Smooth muscle cell (in vitro differentiated cells): ENCODE results near the gene CFAP100. TPM values are rescaled to one million over a fixed set of nuclear protein-coding genes. Genes with fewer than 3 reads are reported as not detected.

Source experiments
- DNase-seq: peaks from one replicate; lab custom pipeline; 2025; ENCODE audit not compliant: unreplicated experiment; lab: John Stamatoyannopoulos, UW
- H2AFZ ChIP-seq: fragments of 200-600 bp; sonication (generic); 2 replicates; pipeline ENCODE4 v1.6.0; 2016; ENCODE audit warnings: antibody characterized with exemption, low read depth, mild to moderate bottlenecking
- H3F3A ChIP-seq: fragments of 200-600 bp; sonication (generic); 2 replicates; pipeline ENCODE4 v1.6.0; 2017; ENCODE audit warnings: antibody characterized with exemption, low read depth
- H3K27ac ChIP-seq: fragments of 200-600 bp; sonication (generic); 2 replicates; pipeline ENCODE4 v1.5.1; 2016; ENCODE audit warnings: low read depth, mild to moderate bottlenecking
- H3K27me3 ChIP-seq: fragments of 200-600 bp; sonication (generic); 2 replicates; pipeline ENCODE4 v1.6.1; 2016; ENCODE audit warnings: low read depth, mild to moderate bottlenecking
- H3K36me3 ChIP-seq: fragments of 200-600 bp; sonication (generic); 2 replicates; pipeline ENCODE4 v1.5.1; 2016; ENCODE audit warnings: low read depth
- H3K4me1 ChIP-seq: fragments of 200-600 bp; sonication (generic); 2 replicates; pipeline ENCODE4 v1.5.1; 2016; ENCODE audit warnings: low read depth
- H3K4me2 ChIP-seq: fragments of 200-600 bp; sonication (generic); 2 replicates; pipeline ENCODE4 v1.6.0; 2016; ENCODE audit warnings: mild to moderate bottlenecking
- H3K4me3 ChIP-seq: fragments of 200-600 bp; sonication (generic); 2 replicates; pipeline ENCODE4 v1.5.1; 2016; ENCODE audit warnings: mild to moderate bottlenecking
- H3K79me2 ChIP-seq: fragments of 200-600 bp; sonication (generic); 2 replicates; pipeline ENCODE4 v1.6.0; 2016; ENCODE audit warnings: low read depth, mild to moderate bottlenecking
- H3K9ac ChIP-seq: fragments of 200-600 bp; sonication (generic); 2 replicates; pipeline ENCODE4 v1.6.0; 2016; ENCODE audit warnings: low read depth
- H3K9me3 ChIP-seq: fragments of 200-600 bp; sonication (generic); replicated peaks from 2 replicates; pipeline ENCODE4 v1.5.1; 2016; ENCODE audit warnings: low read depth
- H4K20me1 ChIP-seq: fragments of 200-600 bp; sonication (generic); 2 replicates; pipeline ENCODE4 v1.6.0; 2016; ENCODE audit warnings: low read depth
- CTCF ChIP-seq: fragments of 200-600 bp; sonication (generic); IDR thresholded peaks from 2 replicates; pipeline ENCODE4 v1.5.1; 2017; ENCODE audit warnings: borderline replicate concordance, mild to moderate bottlenecking, antibody characterized with exemption; ENCODE audit not compliant: insufficient read depth, poor library complexity, severe bottlenecking
- WGBS: methylation state at CpG from one replicate; pipeline ENCODE4 v1.1.7; 2016; ENCODE audit warnings: low lambda C conversion rate; 5-methylcytosine and 5-hydroxymethylcytosine counted together
- polyA plus RNA-seq: library from polyadenylated mRNA; unstranded; fragments of >200 nt; fragmentation: Nextera tagmentation; extraction: Ambion mirVana; gene quantifications from 2 replicates; pipeline ENCODE4 v1.2.1, GENCODE V29; 2016
- total RNA-seq: library from RNA; depleted of rRNA; stranded (reverse); fragments of >200 nt; gene quantifications from 2 replicates; pipeline ENCODE4 v1.2.3, GENCODE V29; 2014

Gene CFAP100
- total and polyA plus RNA-seq, 2 experiments from 2014 or later = not detected

GRCh38 chr3:126389112-126389793, 5.5 kb upstream of the CFAP100 start:
- H3K9ac ChIP-seq = peak overlapping the region; percentile 45
- TF ChIP-seq CTCF = peak; percentile 93
- H3K4me2 ChIP-seq = peak overlapping the region; percentile 92
- no peaks in the 10 kb centered on the region for H4K20me1 ChIP-seq
- H3F3A ChIP-seq = no peaks in the 10 kb centered on the region
- peaks cover under 1% of the 10 kb centered on the region for H3K4me1 ChIP-seq
- WGBS = 7% methylated on average over 46 of the region's 58 CpGs
- H3K9me3 ChIP-seq = no peaks in the 10 kb centered on the region
- no peaks in the 10 kb centered on the region for H3K27me3 ChIP-seq
- H3K36me3 ChIP-seq = no peaks in the 10 kb centered on the region
- H2AFZ ChIP-seq = peak overlapping the region; percentile 94
- H3K27ac ChIP-seq = no peak overlapping the region
- no peaks in the 10 kb centered on the region for H3K79me2 ChIP-seq
- peak; percentile 36 for DNase-seq
- H3K4me3 ChIP-seq = peak overlapping the region; percentile 48

GRCh38 chr3:126389794-126390146, 4.9 kb upstream of the CFAP100 start:
- no peak for TF ChIP-seq CTCF
- Histone ChIP-seq H3F3A (no peaks in the 10 kb centered on the region), H3K27me3 (no peaks in the 10 kb centered on the region), H3K36me3 (no peaks in the 10 kb centered on the region), H3K27ac (no peak overlapping the region), H3K4me1 (peaks cover 5% of the 10 kb centered on the region), H3K79me2 (no peaks in the 10 kb centered on the region), H3K4me2 (no peak overlapping the region), H3K4me3 (no peak overlapping the region), H4K20me1 (no peaks in the 10 kb centered on the region), H2AFZ (peak overlapping the region; percentile 35), H3K9ac (no peak overlapping the region), H3K9me3 (no peaks in the 10 kb centered on the region)
- no peak for DNase-seq
- 78% methylated on average over 16 of the region's 17 CpGs for WGBS

- Histone ChIP-seq H3K4me3 (no peak overlapping the region), H3K4me1 (peaks cover 6% of the 10 kb centered on the region), H3K27ac (no peak overlapping the region), H3K27me3 (peaks cover 3% of the 10 kb centered on the region), H3F3A (no peaks in the 10 kb centered on the region), H3K4me2 (no peak overlapping the region), H3K79me2 (no peaks in the 10 kb centered on the region), H3K36me3 (no peaks in the 10 kb centered on the region), H3K9me3 (no peaks in the 10 kb centered on the region), H2AFZ (no peak overlapping the region), H4K20me1 (no peaks in the 10 kb centered on the region), H3K9ac (no peak overlapping the region)
- 96% methylated on average over 15 of the region's 15 CpGs for WGBS
- DNase-seq = no peak
- no peak for TF ChIP-seq CTCF
Measured at GRCh38 chr3:126390201-126390600, 4.5 kb upstream of the CFAP100 start.

GRCh38 chr3:126390751-126391150, 4.0 kb upstream of the CFAP100 start:
- Histone ChIP-seq H3K4me3 (no peak overlapping the region), H2AFZ (no peak overlapping the region), H3K36me3 (no peaks in the 10 kb centered on the region), H3K27me3 (peaks cover 8% of the 10 kb centered on the region), H3K4me1 (peaks cover 6% of the 10 kb centered on the region), H3K27ac (no peak overlapping the region), H3F3A (no peaks in the 10 kb centered on the region), H3K79me2 (no peaks in the 10 kb centered on the region), H3K9ac (no peak overlapping the region), H4K20me1 (no peaks in the 10 kb centered on the region), H3K9me3 (no peaks in the 10 kb centered on the region), H3K4me2 (no peak overlapping the region)
- TF ChIP-seq CTCF = no peak
- WGBS = 95% methylated on average over 4 of the region's 4 CpGs
- no peak for DNase-seq
